ENCODE measurements around the gene PCDHGA9. TPM values are rescaled to one million over a fixed set of nuclear protein-coding genes. Genes with fewer than 3 reads are reported as not detected.
"Not testable (repeated sequence)": the region's sequence is repeated elsewhere in the genome, so short reads cannot be mapped to it uniquely, and the experiment has no call there.

Gene PCDHGA9
- total and polyA plus RNA-seq, 3 experiments from 2014 or later: 0.09 TPM; not detected in 2

GRCh38 chr5:141414548-141415274 is 12.1 kb downstream of the PCDHGA9 start:
- H3K4me1 ChIP-seq (ENCODE audit: insufficient read depth, low read length); POLR2A ChIA-PET; DNase-seq; H3K9me3 ChIP-seq (ENCODE audit: low read length); H3K27ac ChIP-seq (ENCODE audit: low read depth, low read length); H3K36me3 ChIP-seq (ENCODE audit: insufficient read depth, low read length); H3K4me3 ChIP-seq (ENCODE audit: low read length): not testable (repeated sequence)
- peaks cover 62% of the 10 kb centered on the region for H3K27me3 ChIP-seq (ENCODE audit: insufficient read depth, low read length, poor library complexity, severe bottlenecking)
- peaks cover 60 to 75% of the 10 kb centered on the region in 2 donors for H3K27me3 Mint-ChIP-seq
- peaks cover 0 to 18% (median 5%) of the 10 kb centered on the region in 3 donors for H3K36me3 Mint-ChIP-seq
- peaks cover 16 to 54% (median 53%) of the 10 kb centered on the region in 5 donors for H3K9me3 Mint-ChIP-seq
- peak overlapping the region in 1 of 8 donors; percentile 50 for H3K27ac Mint-ChIP-seq
- CTCF ChIA-PET: interaction anchor here (1.4 to 2.1 kb wide), 3 partner anchors 94 to 143 kb away, joined by 3 to 8 read pairs (median 6); partner anchors contain the start of gene TAF7
- peaks cover 20 to 35% (median 21%) of the 10 kb centered on the region in 3 donors for H3K4me1 Mint-ChIP-seq
- peak overlapping the region; percentile 6 to 68 (median 43) for H3K4me3 Mint-ChIP-seq

- H3K27ac Mint-ChIP-seq; CTCF ChIA-PET; H3K4me3 ChIP-seq (ENCODE audit: low read length); H3K9me3 ChIP-seq (ENCODE audit: low read length); DNase-seq; H3K36me3 ChIP-seq (ENCODE audit: insufficient read depth, low read length); POLR2A ChIA-PET; H3K4me1 ChIP-seq (ENCODE audit: insufficient read depth, low read length); H3K27ac ChIP-seq (ENCODE audit: low read depth, low read length): not testable (repeated sequence)
- H3K27me3 Mint-ChIP-seq: peaks cover 62 to 77% of the 10 kb centered on the region in 2 donors
- H3K36me3 Mint-ChIP-seq: peaks cover 0 to 22% (median 5%) of the 10 kb centered on the region in 3 donors
- peaks cover 64% of the 10 kb centered on the region for H3K27me3 ChIP-seq (ENCODE audit: insufficient read depth, low read length, poor library complexity, severe bottlenecking)
- peaks cover 20 to 35% (median 21%) of the 10 kb centered on the region in 3 donors for H3K4me1 Mint-ChIP-seq
- peaks cover 14 to 56% (median 54%) of the 10 kb centered on the region in 5 donors for H3K9me3 Mint-ChIP-seq
- H3K4me3 Mint-ChIP-seq: peak overlapping the region in 5 of 7 donors; percentile 6 to 41 (median 29)
These were observed 12.7 kb downstream of the PCDHGA9 start for GRCh38 chr5:141415275-141415618.

DNA sequence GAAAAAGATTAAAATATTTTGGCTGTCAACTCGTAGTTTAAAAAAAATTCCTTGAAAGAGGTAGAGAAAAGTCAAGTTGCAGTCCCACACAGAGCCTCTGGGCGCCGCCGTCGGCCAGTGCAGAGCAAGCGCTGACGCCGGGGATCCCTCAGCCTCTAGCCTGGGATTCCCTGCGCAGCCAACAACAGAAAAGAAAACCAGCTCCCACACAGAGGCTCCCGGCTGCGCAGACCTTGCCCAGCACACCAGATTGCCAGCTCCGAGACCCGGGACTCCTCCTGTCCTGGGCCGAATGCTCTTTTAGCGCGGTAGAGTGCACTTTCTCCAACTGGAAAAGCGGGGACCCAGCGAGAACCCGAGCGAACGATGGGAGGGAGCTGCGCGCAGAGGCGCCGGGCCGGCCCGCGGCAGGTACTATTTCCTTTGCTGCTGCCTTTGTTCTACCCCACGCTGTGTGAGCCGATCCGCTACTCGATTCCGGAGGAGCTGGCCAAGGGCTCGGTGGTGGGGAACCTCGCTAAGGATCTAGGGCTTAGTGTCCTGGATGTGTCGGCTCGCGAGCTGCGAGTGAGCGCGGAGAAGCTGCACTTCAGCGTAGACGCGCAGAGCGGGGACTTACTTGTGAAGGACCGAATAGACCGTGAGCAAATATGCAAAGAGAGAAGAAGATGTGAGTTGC is 15.1 kb downstream of the PCDHGA9 start, which contains the start of gene PCDHGB7:
TSS of gene PCDHGB7 (plus strand) at position 184 of the 679 bp plus-strand sequence. CDS start at position 367, 183 bp downstream.
- H3K4me1 Mint-ChIP-seq: peaks cover 24 to 43% (median 27%) of the 10 kb centered on the region in 3 donors
- H3K4me3 ChIP-seq (ENCODE audit: low read length); POLR2A ChIA-PET; H3K4me1 ChIP-seq (ENCODE audit: insufficient read depth, low read length); H3K27ac ChIP-seq (ENCODE audit: low read depth, low read length); H3K36me3 ChIP-seq (ENCODE audit: insufficient read depth, low read length): not testable (repeated sequence)
- H3K27me3 Mint-ChIP-seq: peaks cover 72 to 84% of the 10 kb centered on the region in 2 donors
- peaks cover 18 to 69% (median 66%) of the 10 kb centered on the region in 5 donors for H3K9me3 Mint-ChIP-seq
- peaks cover 0 to 22% (median 5%) of the 10 kb centered on the region in 3 donors for H3K36me3 Mint-ChIP-seq
- DNase-seq: peak in 2 of 5 donors; percentile 16 to 32
- Histone ChIP-seq H3K27me3 (ENCODE audit: insufficient read depth, low read length, poor library complexity, severe bottlenecking) (peaks cover 71% of the 10 kb centered on the region), H3K9me3 (ENCODE audit: low read length) (peaks cover 13% of the 10 kb centered on the region)
- peak within 1 kb of the TSS in 3 of 8 donors; percentile 30 to 69 (median 36) for H3K27ac Mint-ChIP-seq
- H3K4me3 Mint-ChIP-seq: peak within 1 kb of the TSS; percentile 56 to 81 (median 68)
- CTCF ChIA-PET: interaction anchor here (1.1 to 1.4 kb wide), 2 partner anchors 10 to 146 kb away, joined by 3 to 4 read pairs; partner anchors contain the start of gene PCDHGB6

GRCh38 chr5:141419074-141419880 is 16.7 kb downstream of the PCDHGA9 start:
- Histone ChIP-seq H3K27me3 (ENCODE audit: insufficient read depth, low read length, poor library complexity, severe bottlenecking) (peaks cover 57% of the 10 kb centered on the region), H3K36me3 (ENCODE audit: insufficient read depth, low read length) (no peaks in the 10 kb centered on the region), H3K4me3 (ENCODE audit: low read length) (no peak overlapping the region), H3K4me1 (ENCODE audit: insufficient read depth, low read length) (no peaks in the 10 kb centered on the region), H3K9me3 (ENCODE audit: low read length) (peaks cover 13% of the 10 kb centered on the region), H3K27ac (ENCODE audit: low read depth, low read length) (no peak overlapping the region)
- Mint-ChIP-seq H3K9me3 (peaks cover 20 to 72% (median 59%) of the 10 kb centered on the region in 5 donors), H3K36me3 (peaks cover 0 to 20% (median 4%) of the 10 kb centered on the region in 3 donors), H3K27me3 (peaks cover 67 to 78% of the 10 kb centered on the region in 2 donors), H3K4me1 (peaks cover 10 to 27% (median 17%) of the 10 kb centered on the region in 3 donors), H3K4me3 (peak overlapping the region in 4 of 7 donors; percentile 5 to 68 (median 26)), H3K27ac (no peak overlapping the region)
- CTCF ChIA-PET: no interaction called here
- DNase-seq: no peak
- POLR2A ChIA-PET: no interaction called here

DNA sequence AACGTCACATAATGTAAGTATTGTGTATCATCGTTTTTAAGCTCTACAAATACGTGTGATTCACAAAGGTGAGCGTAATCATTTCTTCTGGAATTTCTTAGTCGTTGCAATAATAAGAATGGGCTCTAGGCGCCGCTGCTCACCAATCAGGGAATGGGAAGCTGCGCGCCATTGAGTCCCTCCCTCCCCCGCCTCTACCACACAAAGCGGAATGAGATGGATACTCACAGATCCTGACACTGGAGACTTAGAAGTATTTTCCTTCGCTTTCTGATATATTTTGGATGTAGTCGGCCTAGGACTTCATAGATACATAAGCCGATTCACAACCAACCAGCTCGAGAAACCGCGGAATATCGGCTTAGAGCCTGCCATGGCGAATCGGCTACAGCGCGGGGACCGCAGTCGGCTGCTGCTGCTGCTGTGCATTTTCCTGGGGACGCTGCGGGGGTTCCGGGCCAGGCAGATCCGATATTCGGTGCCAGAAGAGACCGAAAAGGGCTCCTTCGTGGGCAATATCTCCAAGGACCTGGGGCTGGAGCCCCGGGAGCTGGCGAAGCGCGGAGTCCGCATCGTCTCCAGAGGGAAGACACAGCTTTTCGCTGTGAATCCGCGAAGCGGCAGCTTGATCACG is 18.4 kb downstream of the PCDHGA9 start, which contains the start of gene PCDHGA11:
TSS of gene PCDHGA11 (plus strand) at position 197 of the 634 bp plus-strand sequence. CDS start at position 374, 177 bp downstream.
- Mint-ChIP-seq H3K36me3 (peaks cover 0 to 13% (median 3%) of the 10 kb centered on the region in 3 donors), H3K27ac (peak within 1 kb of the TSS in 4 of 8 donors; percentile 23 to 64 (median 35)), H3K27me3 (peaks cover 72 to 79% of the 10 kb centered on the region in 2 donors), H3K9me3 (peaks cover 20 to 64% (median 56%) of the 10 kb centered on the region in 5 donors), H3K4me3 (peak within 1 kb of the TSS; percentile 68 to 81 (median 73)), H3K4me1 (peaks cover 7 to 17% (median 11%) of the 10 kb centered on the region in 3 donors)
- no peak within 1 kb of the TSS for H3K27ac ChIP-seq (ENCODE audit: low read depth, low read length)
- ChIA-PET POLR2A (no interaction called here), CTCF (interaction anchor here (1.2 kb wide), 1 partner anchor 101 kb away, joined by 3 read pairs; the partner anchor contains the start of gene TAF7)
- peak in 2 of 5 donors; percentile 12 to 26 for DNase-seq
- H3K36me3 ChIP-seq (ENCODE audit: insufficient read depth, low read length): no peaks in the 10 kb centered on the region
- peaks cover 47% of the 10 kb centered on the region for H3K27me3 ChIP-seq (ENCODE audit: insufficient read depth, low read length, poor library complexity, severe bottlenecking)
- H3K4me1 ChIP-seq (ENCODE audit: insufficient read depth, low read length): no peaks in the 10 kb centered on the region
- H3K9me3 ChIP-seq (ENCODE audit: low read length): peaks cover 13% of the 10 kb centered on the region
- peak within 1 kb of the TSS; percentile 6 for H3K4me3 ChIP-seq (ENCODE audit: low read length)

DNA sequence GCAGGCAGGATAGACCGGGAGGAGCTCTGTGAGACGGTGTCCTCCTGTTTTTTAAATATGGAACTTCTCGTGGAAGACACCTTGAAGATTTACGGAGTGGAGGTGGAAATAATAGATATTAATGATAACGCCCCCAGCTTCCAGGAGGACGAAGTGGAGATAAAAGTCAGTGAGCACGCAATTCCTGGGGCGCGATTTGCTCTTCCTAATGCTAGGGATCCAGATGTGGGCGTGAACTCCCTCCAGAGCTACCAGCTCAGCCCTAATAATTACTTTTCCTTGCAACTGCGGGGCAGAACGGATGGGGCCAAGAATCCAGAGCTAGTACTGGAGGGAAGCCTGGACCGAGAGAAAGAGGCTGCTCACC is 18.9 kb downstream of the PCDHGA9 start:
- peaks cover 42% of the 10 kb centered on the region for H3K27me3 ChIP-seq (ENCODE audit: insufficient read depth, low read length, poor library complexity, severe bottlenecking)

DNA sequence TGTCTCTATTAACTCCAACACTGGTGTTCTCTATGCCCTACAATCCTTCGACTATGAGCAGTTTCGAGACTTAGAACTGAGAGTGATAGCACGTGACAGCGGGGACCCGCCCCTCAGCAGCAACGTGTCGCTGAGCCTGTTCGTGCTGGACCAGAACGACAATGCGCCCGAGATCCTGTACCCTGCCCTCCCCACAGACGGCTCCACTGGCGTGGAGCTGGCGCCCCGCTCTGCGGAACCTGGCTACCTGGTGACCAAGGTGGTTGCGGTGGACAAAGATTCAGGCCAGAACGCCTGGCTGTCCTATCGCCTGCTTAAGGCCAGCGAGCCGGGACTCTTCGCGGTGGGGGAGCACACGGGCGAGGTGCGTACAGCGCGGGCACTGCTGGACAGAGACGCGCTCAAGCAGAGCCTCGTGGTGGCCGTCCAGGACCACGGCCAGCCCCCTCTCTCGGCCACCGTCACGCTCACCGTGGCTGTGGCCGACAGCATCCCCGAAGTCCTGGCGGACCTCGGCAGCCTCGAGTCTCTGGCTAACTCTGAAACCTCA is 20.2 kb downstream of the PCDHGA9 start:
- peaks cover 6 to 16% (median 10%) of the 10 kb centered on the region in 3 donors for H3K4me1 Mint-ChIP-seq
- POLR2A ChIA-PET: no interaction called here

More for the DNA sequence above, 18.9 kb downstream of the PCDHGA9 start:
- H3K4me3 ChIP-seq (ENCODE audit: low read length): no peak overlapping the region
- peak overlapping the region in 2 of 8 donors; percentile 23 to 64 for H3K27ac Mint-ChIP-seq
- peaks cover 0 to 13% (median 3%) of the 10 kb centered on the region in 3 donors for H3K36me3 Mint-ChIP-seq
- H3K9me3 Mint-ChIP-seq: peaks cover 20 to 63% (median 51%) of the 10 kb centered on the region in 5 donors
- POLR2A ChIA-PET: no interaction called here
- H3K36me3 ChIP-seq (ENCODE audit: insufficient read depth, low read length): no peaks in the 10 kb centered on the region
- CTCF ChIA-PET: interaction anchor here (1.2 kb wide), 1 partner anchor 101 kb away, joined by 3 read pairs; the partner anchor contains the start of gene TAF7
- H3K9me3 ChIP-seq (ENCODE audit: low read length): peaks cover 13% of the 10 kb centered on the region
- H3K4me1 ChIP-seq (ENCODE audit: insufficient read depth, low read length): no peaks in the 10 kb centered on the region
- DNase-seq: no peak
- peak overlapping the region; percentile 68 to 81 (median 73) for H3K4me3 Mint-ChIP-seq
- H3K4me1 Mint-ChIP-seq: peaks cover 7 to 17% (median 11%) of the 10 kb centered on the region in 3 donors
- H3K27me3 Mint-ChIP-seq: peaks cover 72 to 79% of the 10 kb centered on the region in 2 donors
- H3K27ac ChIP-seq (ENCODE audit: low read depth, low read length): no peak overlapping the region

More for the DNA sequence above, 20.2 kb downstream of the PCDHGA9 start:
- peaks cover 0 to 13% (median 3%) of the 10 kb centered on the region in 3 donors for H3K36me3 Mint-ChIP-seq
- peaks cover 20 to 62% (median 53%) of the 10 kb centered on the region in 5 donors for H3K9me3 Mint-ChIP-seq
- peaks cover 77% of the 10 kb centered on the region in 2 donors for H3K27me3 Mint-ChIP-seq
- CTCF ChIA-PET: no interaction called here
- H3K27ac Mint-ChIP-seq: no peak overlapping the region
- Histone ChIP-seq H3K27me3 (ENCODE audit: insufficient read depth, low read length, poor library complexity, severe bottlenecking) (peaks cover 35% of the 10 kb centered on the region), H3K4me1 (ENCODE audit: insufficient read depth, low read length) (no peaks in the 10 kb centered on the region), H3K36me3 (ENCODE audit: insufficient read depth, low read length) (no peaks in the 10 kb centered on the region), H3K27ac (ENCODE audit: low read depth, low read length) (no peak overlapping the region), H3K4me3 (ENCODE audit: low read length) (no peak overlapping the region), H3K9me3 (ENCODE audit: low read length) (peaks cover 13% of the 10 kb centered on the region)
- peak overlapping the region in 2 of 7 donors; percentile 18 to 39 for H3K4me3 Mint-ChIP-seq
- no peak for DNase-seq

Data from CD8-positive, alpha-beta memory T cell (primary cell).